ENCODE measurements around the gene RAB9A. TPM values are rescaled to one million over a fixed set of nuclear protein-coding genes. Genes with fewer than 3 reads are reported as not detected.

RAB9A gene
- total RNA-seq, 1 experiment from 2014 or later, result 26.3 TPM

GRCh38 chrX:13694359-13694758 is 5.4 kb downstream of the RAB9A start (continued):
- TF ChIP-seq ATF1 (CRISPR knock-in tag; IDR thresholded peaks at IDR 0.05) (no peak), GTF2I (CRISPR knock-in tag; conservative IDR thresholded peaks at IDR 0.05) (no peak), ZNF671 (CRISPR knock-in tag; IDR thresholded peaks at IDR 0.05) (no peak), ZNF416 (CRISPR knock-in tag; IDR thresholded peaks at IDR 0.05) (no peak), AR (CRISPR knock-in tag; IDR thresholded peaks at IDR 0.05) (no peak), EMX1 (CRISPR knock-in tag; IDR thresholded peaks at IDR 0.05) (no peak), TEAD4 (CRISPR knock-in tag; IDR thresholded peaks at IDR 0.05) (no peak), ZNF138 (CRISPR knock-in tag; conservative IDR thresholded peaks at IDR 0.05) (no peak), ZNF263 (CRISPR knock-in tag; IDR thresholded peaks at IDR 0.05; ENCODE audit: low read depth) (no peak), ZNF396 (CRISPR knock-in tag; IDR thresholded peaks at IDR 0.05; ENCODE audit: borderline replicate concordance) (no peak)

GRCh38 chrX:13694983-13695382 is 6.1 kb downstream of the RAB9A start:
- ATAC-seq (no peak), DNase-seq (ENCODE audit: low spot score) (no peak)
- POLR2A ChIA-PET, result no interaction called here
- TF ChIP-seq GRHL2 (CRISPR knock-in tag; IDR thresholded peaks at IDR 0.05; ENCODE audit: insufficient replicate concordance, severe bottlenecking), result no peak
- TF ChIP-seq ZNF263 (CRISPR knock-in tag; IDR thresholded peaks at IDR 0.05; ENCODE audit: low read depth), result no peak
- no peak for TF ChIP-seq PREB (CRISPR knock-in tag; IDR thresholded peaks at IDR 0.05; ENCODE audit: borderline replicate concordance)
- TF ChIP-seq MAX (CRISPR knock-in tag; IDR thresholded peaks at IDR 0.05), result no peak
- TF ChIP-seq SP1 (CRISPR knock-in tag; conservative IDR thresholded peaks at IDR 0.05), result no peak
- no peak for TF ChIP-seq ZNF425 (CRISPR knock-in tag; conservative IDR thresholded peaks at IDR 0.05)
- no peak for TF ChIP-seq ZNF532 (CRISPR knock-in tag; IDR thresholded peaks at IDR 0.05; ENCODE audit: borderline replicate concordance)
- no peak for TF ChIP-seq GTF2I (CRISPR knock-in tag; conservative IDR thresholded peaks at IDR 0.05)
- no peaks in the 10 kb centered on the region for H3K9me3 Mint-ChIP-seq
- CTCF ChIA-PET, result no interaction called here
- H3K36me3 Mint-ChIP-seq, result no peaks in the 10 kb centered on the region
- H3K4me1 Mint-ChIP-seq, result peaks cover 38% of the 10 kb centered on the region
- H3K4me3 Mint-ChIP-seq, result no peak overlapping the region
- H3K27ac Mint-ChIP-seq, result peak overlapping the region; percentile 28
- H3K27me3 Mint-ChIP-seq (ENCODE audit: low read depth), result no peaks in the 10 kb centered on the region
